Adrenal gland (tissue), 12 donors: ENCODE data around the gene ETV3. TPM values are rescaled to one million over a fixed set of nuclear protein-coding genes. Genes with fewer than 3 reads are reported as not detected.
A peak's percentile ranks its signal among the peaks of the same experiment; 100 is the strongest.

ENCODE experiments used
- DNase-seq, 7 donors: peaks; one replicate each; pipeline ENCODE4 v3.0.0-alpha.2; 2019 to 2020
- H3K27ac ChIP-seq, 5 donors: fragments of 200-600 bp; sonication (generic) in 4 of 5; 1 replicate in 3 of 5; 2 replicates in 2 of 5; pipeline versions ENCODE4 v1.5.1 to v1.8.0; 2016 to 2020; ENCODE audit warnings: mild to moderate bottlenecking in 1 of 5
- H3K27me3 ChIP-seq: fragments of 200-600 bp; 2 replicates; pipeline ENCODE4 v1.8.0; 2021
- H3K36me3 ChIP-seq, 2 donors: fragments of 200-600 bp; replicated peaks in 1 of 2; 1 replicate in 1 of 2; 2 replicates in 1 of 2; pipeline versions ENCODE4 v1.5.1 to v1.8.0; 2018 to 2022
- H3K4me1 ChIP-seq, 2 donors: fragments of 200-600 bp; replicated peaks in 1 of 2; 1 replicate in 1 of 2; 2 replicates in 1 of 2; pipeline versions ENCODE4 v1.5.1 to v1.8.0; 2018 to 2021
- H3K4me3 ChIP-seq, 4 donors: fragments of 200-600 bp; sonication (generic) in 3 of 4; one replicate each; pipeline ENCODE4 v1.5.1; 2016 to 2018
- H3K9me3 ChIP-seq, 3 donors: fragments of 200-600 bp; sonication (generic) in 1 of 3; replicated peaks in 1 of 3; 1 replicate in 2 of 3; 2 replicates in 1 of 3; pipeline versions ENCODE4 v1.5.1 to v1.8.0; 2016 to 2021
- CTCF ChIP-seq, 6 experiments: fragments of 450-650 bp in 4 of 6; fragments of 200-600 bp in 2 of 6; sonication (generic) in 1 of 6; IDR thresholded peaks; 1 replicate in 5 of 6; 2 replicates in 1 of 6; pipeline versions ENCODE4 v1.5.1 to v1.8.0; 2016 to 2021; ENCODE audit warnings: antibody characterized with exemption in 6 of 6, mild to moderate bottlenecking in 2 of 6, moderate library complexity in 1 of 6
- POLR2A ChIP-seq, 2 donors: fragments of 450-650 bp; IDR thresholded peaks; one replicate each; pipeline ENCODE4 v1.6.1; 2017; ENCODE audit warnings: antibody characterized with exemption in 2 of 2, mild to moderate bottlenecking in 2 of 2, moderate library complexity in 1 of 2
- WGBS, 4 donors: extraction: QIAGEN DNeasy Blood & Tissue Kit in 2 of 4; methylation state at CpG; one replicate each; pipeline versions ENCODE4 v1.1.5 to v1.1.7; 2013 to 2017; 5-methylcytosine and 5-hydroxymethylcytosine counted together
- intact Hi-C, 2 donors: fragments of 100-400 bp; cut with DNase I; formaldehyde crosslinking; loops; one replicate each; pipeline versions ENCODE4 v1.14.1 to v1.15.0; 2022 to 2023
- polyA plus RNA-seq, 3 donors: library from polyadenylated mRNA; stranded (reverse); fragments of 200-250 nt in 2 of 3; fragments of 350-450 nt in 1 of 3; fragmentation: Illumina TruSeq in 1 of 3; extraction: RNeasy Lipid Tissue Mini Kit (QIAGEN cat#74804) in 1 of 3; gene quantifications; one replicate each; pipeline ENCODE4 v1.2.3, GENCODE V29; 2013 to 2014
- total RNA-seq, 9 donors: library from RNA; depleted of rRNA in 4 of 9; stranded (reverse); fragments of >200 nt in 4 of 9; fragments of 120-200 nt in 1 of 9; fragmentation: NEBNext Ultra II Directional in 1 of 9; extraction: Animal tissue kit (Norgen Biotek cat#: 25700) in 1 of 9; gene quantifications; one replicate each; pipeline versions ENCODE4 v1.1.0 to v1.2.4, GENCODE V29; 2013 to 2023
- donor health status: healthy with polysubstance abuse.
- donor health status: Bipolar disorder and iron deficiency.
- donor health status: DM: yes; HTN: yes; CAD: no.
- donor health status: DM: no; HTN: no; CAD: no.
- donor health status: DM: no; HTN: no; CAD: no.
- donor health status: DM: yes; HTN: yes; CAD: no.

ETV3 gene
- total and polyA plus RNA-seq, 12 donors = 3.3 to 18.7 (median 11.1) TPM

- Histone ChIP-seq H3K36me3 (peaks cover 0 to 35% of the 10 kb centered on the region in 2 donors), H3K27me3 (no peaks in the 10 kb centered on the region), H3K4me3 (peak overlapping the region; percentile 20 to 82 (median 56)), H3K4me1 (peaks cover 10 to 30% of the 10 kb centered on the region in 2 donors), H3K27ac (peak overlapping the region; percentile 65 to 97 (median 96)), H3K9me3 (no peaks in the 10 kb centered on the region)
- 0% methylated on average over 17 to 36 of the region's 36 CpGs for WGBS, 4 donors
- no peak for TF ChIP-seq POLR2A (IDR thresholded peaks at IDR 0.05)
- TF ChIP-seq CTCF (IDR thresholded peaks at IDR 0.05) = peak in 1 of 6 experiments; percentile 15
- intact Hi-C loops = no loop called here
- peak in 6 of 7 donors; percentile 25 to 58 (median 28) for DNase-seq
Measured at GRCh38 chr1:157137408-157138219, 581 bp downstream of the ETV3 start.

GRCh38 chr1:157137046-157137407 is 1.2 kb downstream of the ETV3 start:
- no peak for TF ChIP-seq CTCF (IDR thresholded peaks at IDR 0.05)
- TF ChIP-seq POLR2A (IDR thresholded peaks at IDR 0.05) = no peak
- 8 to 14% (median 11%) methylated on average over 4 of the region's 4 CpGs for WGBS, 4 donors
- H3K36me3 ChIP-seq = peaks cover 0 to 40% of the 10 kb centered on the region in 2 donors
- H3K27me3 ChIP-seq = no peaks in the 10 kb centered on the region
- peak overlapping the region in 3 of 5 donors; percentile 94 to 97 (median 96) for H3K27ac ChIP-seq
- H3K4me3 ChIP-seq = peak overlapping the region in 1 of 4 donors; percentile 75
- DNase-seq = no peak
- intact Hi-C loops = no loop called here
- peaks cover 10 to 30% of the 10 kb centered on the region in 2 donors for H3K4me1 ChIP-seq
- H3K9me3 ChIP-seq = no peaks in the 10 kb centered on the region

- Histone ChIP-seq H3K36me3 (peaks cover 0 to 49% of the 10 kb centered on the region in 2 donors), H3K27ac (no peak overlapping the region), H3K9me3 (no peaks in the 10 kb centered on the region), H3K27me3 (no peaks in the 10 kb centered on the region), H3K4me3 (no peak overlapping the region), H3K4me1 (peaks cover 10 to 30% of the 10 kb centered on the region in 2 donors)
- intact Hi-C loops = no loop called here
- 50 to 78% (median 60%) methylated on average over 4 of the region's 4 CpGs for WGBS, 4 donors
- DNase-seq = no peak
- TF ChIP-seq CTCF (IDR thresholded peaks at IDR 0.05) = no peak
- TF ChIP-seq POLR2A (IDR thresholded peaks at IDR 0.05) = no peak
Measured at GRCh38 chr1:157136133-157136532, 2.1 kb downstream of the ETV3 start.

GRCh38 chr1:157135646-157136045 is 2.5 kb downstream of the ETV3 start:
- peaks cover 0 to 54% of the 10 kb centered on the region in 2 donors for H3K36me3 ChIP-seq
- no peak overlapping the region for H3K27ac ChIP-seq
- H3K4me1 ChIP-seq = peaks cover 10 to 30% of the 10 kb centered on the region in 2 donors
- TF ChIP-seq CTCF (IDR thresholded peaks at IDR 0.05) = no peak
- TF ChIP-seq POLR2A (IDR thresholded peaks at IDR 0.05) = no peak
- WGBS, 4 donors = 40 to 72% (median 63%) methylated on average over 1 of the region's 1 CpG
- intact Hi-C loops = no loop called here
- H3K4me3 ChIP-seq = no peak overlapping the region
- H3K27me3 ChIP-seq = no peaks in the 10 kb centered on the region
- DNase-seq = no peak
- H3K9me3 ChIP-seq = no peaks in the 10 kb centered on the region
